Measurements from ENCODE around the gene OLFML3.
A peak's percentile ranks its signal among the peaks of the same experiment; 100 is the strongest.

The OLFML3 gene

GRCh38 chr1:113951719-113952118 is 27.6 kb upstream of the OLFML3 start:
- H3K27ac ChIP-seq (ENCODE audit: low read length) = no peak overlapping the region
- H3K36me3 ChIP-seq (ENCODE audit: insufficient read depth, low read depth, low read length) = peaks cover 20% of the 10 kb centered on the region
- no peaks in the 10 kb centered on the region for H3K27me3 ChIP-seq (ENCODE audit: insufficient read depth, low read length)
- H3K9ac ChIP-seq (ENCODE audit: low read depth, low read length) = no peak overlapping the region
- H3K9me3 ChIP-seq (ENCODE audit: insufficient read depth, low read depth, low read length) = no peaks in the 10 kb centered on the region
- H3K4me3 ChIP-seq (ENCODE audit: low read length) = no peak overlapping the region
- H3K4me1 ChIP-seq (ENCODE audit: insufficient read depth, low read length) = 0 out of 2 replicates have a peak, but pooled peaks cover 6% of the 10 kb centered on the region

DNA sequence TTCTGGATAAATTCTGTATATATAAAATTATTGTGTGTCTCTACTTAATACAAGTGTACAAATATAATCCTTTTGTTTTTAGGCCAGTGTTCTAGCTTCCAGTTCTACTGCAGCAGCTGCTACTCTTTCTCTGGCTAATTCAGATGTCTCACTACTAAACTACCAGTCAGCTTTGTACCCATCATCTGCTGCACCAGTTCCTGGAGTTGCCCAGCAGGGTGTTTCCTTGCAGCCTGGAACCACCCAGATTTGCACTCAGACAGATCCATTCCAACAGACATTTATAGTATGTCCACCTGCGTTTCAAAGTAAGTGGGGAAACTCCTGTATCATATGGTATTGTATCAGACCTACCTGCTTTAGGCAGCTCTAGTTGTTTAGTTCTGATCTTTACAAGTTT is 21.3 kb upstream of the OLFML3 start:
- H3K4me3 ChIP-seq (ENCODE audit: low read length) = no peak overlapping the region
- peaks cover 61% of the 10 kb centered on the region for H3K36me3 ChIP-seq (ENCODE audit: insufficient read depth, low read depth, low read length)
- no peaks in the 10 kb centered on the region for H3K9me3 ChIP-seq (ENCODE audit: insufficient read depth, low read depth, low read length)
- H3K27me3 ChIP-seq (ENCODE audit: insufficient read depth, low read length) = no peaks in the 10 kb centered on the region
- H3K9ac ChIP-seq (ENCODE audit: low read depth, low read length) = no peak overlapping the region
- no peak overlapping the region for H3K27ac ChIP-seq (ENCODE audit: low read length)
- no peaks in the 10 kb centered on the region for H3K4me1 ChIP-seq (ENCODE audit: insufficient read depth, low read length)

DNA sequence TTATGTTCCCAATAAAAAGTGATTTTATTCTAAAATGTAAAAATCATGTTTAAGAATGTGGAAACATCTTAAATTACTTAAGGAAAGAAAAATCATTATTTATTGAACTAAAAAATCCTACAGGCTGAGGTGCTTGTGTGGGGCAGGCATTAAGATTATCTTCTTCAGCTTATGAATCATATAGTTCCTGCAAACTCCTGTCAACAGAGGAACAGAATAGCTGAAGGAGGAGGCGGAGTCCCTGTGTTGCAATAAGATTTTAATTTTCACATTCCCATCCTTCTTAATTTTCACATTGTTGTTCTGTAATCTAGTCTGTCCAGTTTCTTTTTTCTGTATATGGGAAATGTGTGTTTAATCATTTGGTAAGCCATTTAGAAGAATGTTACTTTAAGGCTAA is 20.6 kb upstream of the OLFML3 start:
- Histone ChIP-seq H3K27me3 (ENCODE audit: insufficient read depth, low read length) (no peaks in the 10 kb centered on the region), H3K9me3 (ENCODE audit: insufficient read depth, low read depth, low read length) (no peaks in the 10 kb centered on the region), H3K27ac (ENCODE audit: low read length) (no peak overlapping the region), H3K4me3 (ENCODE audit: low read length) (no peak overlapping the region), H3K36me3 (ENCODE audit: insufficient read depth, low read depth, low read length) (peaks cover 63% of the 10 kb centered on the region), H3K9ac (ENCODE audit: low read depth, low read length) (no peak overlapping the region), H3K4me1 (ENCODE audit: insufficient read depth, low read length) (no peaks in the 10 kb centered on the region)

GRCh38 chr1:113963281-113963906 is 15.9 kb upstream of the OLFML3 start:
- no peak overlapping the region for H3K9ac ChIP-seq (ENCODE audit: low read depth, low read length)
- H3K27me3 ChIP-seq (ENCODE audit: insufficient read depth, low read length) = no peaks in the 10 kb centered on the region
- H3K4me1 ChIP-seq (ENCODE audit: insufficient read depth, low read length) = peaks cover 3% of the 10 kb centered on the region; the same call in 1 of the 2 replicates
- H3K36me3 ChIP-seq (ENCODE audit: insufficient read depth, low read depth, low read length) = peaks cover 72% of the 10 kb centered on the region
- H3K9me3 ChIP-seq (ENCODE audit: insufficient read depth, low read depth, low read length) = no peaks in the 10 kb centered on the region
- no peak overlapping the region for H3K27ac ChIP-seq (ENCODE audit: low read length)
- H3K4me3 ChIP-seq (ENCODE audit: low read length) = no peak overlapping the region

- H3K36me3 ChIP-seq (ENCODE audit: insufficient read depth, low read depth, low read length) = peaks cover 80% of the 10 kb centered on the region
- H3K4me1 ChIP-seq (ENCODE audit: insufficient read depth, low read length) = peaks cover 3% of the 10 kb centered on the region; the same call in 1 of the 2 replicates
- H3K27ac ChIP-seq (ENCODE audit: low read length) = no peak overlapping the region
- H3K27me3 ChIP-seq (ENCODE audit: insufficient read depth, low read length) = no peaks in the 10 kb centered on the region
- no peaks in the 10 kb centered on the region for H3K9me3 ChIP-seq (ENCODE audit: insufficient read depth, low read depth, low read length)
- H3K9ac ChIP-seq (ENCODE audit: low read depth, low read length) = no peak overlapping the region
- no peak overlapping the region for H3K4me3 ChIP-seq (ENCODE audit: low read length)
Observed at GRCh38 chr1:113965703-113966412, 13.4 kb upstream of the OLFML3 start.

- Histone ChIP-seq H3K4me1 (ENCODE audit: insufficient read depth, low read length) (peaks cover 26% of the 10 kb centered on the region), H3K36me3 (ENCODE audit: insufficient read depth, low read depth, low read length) (peaks cover 64% of the 10 kb centered on the region), H3K27ac (ENCODE audit: low read length) (no peak overlapping the region), H3K27me3 (ENCODE audit: insufficient read depth, low read length) (no peaks in the 10 kb centered on the region), H3K9me3 (ENCODE audit: insufficient read depth, low read depth, low read length) (no peaks in the 10 kb centered on the region), H3K4me3 (ENCODE audit: low read length) (no peak overlapping the region), H3K9ac (ENCODE audit: low read depth, low read length) (no peak overlapping the region)
Observed at GRCh38 chr1:113972954-113973353, 6.3 kb upstream of the OLFML3 start.

- Histone ChIP-seq H3K9me3 (ENCODE audit: insufficient read depth, low read depth, low read length) (no peaks in the 10 kb centered on the region), H3K4me1 (ENCODE audit: insufficient read depth, low read length) (peaks cover 46% of the 10 kb centered on the region), H3K4me3 (ENCODE audit: low read length) (no peak overlapping the region), H3K27me3 (ENCODE audit: insufficient read depth, low read length) (no peaks in the 10 kb centered on the region), H3K27ac (ENCODE audit: low read length) (no peak overlapping the region), H3K9ac (ENCODE audit: low read depth, low read length) (no peak overlapping the region), H3K36me3 (ENCODE audit: insufficient read depth, low read depth, low read length) (peaks cover 41% of the 10 kb centered on the region)
Observed at GRCh38 chr1:113975211-113975895, 3.9 kb upstream of the OLFML3 start.

GRCh38 chr1:113976609-113977278 is 2.5 kb upstream of the OLFML3 start:
- H3K9ac ChIP-seq (ENCODE audit: low read depth, low read length) = peak overlapping the region; percentile 43; the same call in 1 of the 2 replicates
- H3K4me3 ChIP-seq (ENCODE audit: low read length) = peak overlapping the region; percentile 39
- H3K9me3 ChIP-seq (ENCODE audit: insufficient read depth, low read depth, low read length) = no peaks in the 10 kb centered on the region
- H3K4me1 ChIP-seq (ENCODE audit: insufficient read depth, low read length) = peaks cover 53% of the 10 kb centered on the region
- peaks cover 42% of the 10 kb centered on the region for H3K36me3 ChIP-seq (ENCODE audit: insufficient read depth, low read depth, low read length)
- no peaks in the 10 kb centered on the region for H3K27me3 ChIP-seq (ENCODE audit: insufficient read depth, low read length)
- peak overlapping the region; percentile 45 for H3K27ac ChIP-seq (ENCODE audit: low read length)

GRCh38 chr1:113977906-113978305 is 1.4 kb upstream of the OLFML3 start:
- Histone ChIP-seq H3K9ac (ENCODE audit: low read depth, low read length) (peak overlapping the region; percentile 18; the same call in 1 of the 2 replicates), H3K4me1 (ENCODE audit: insufficient read depth, low read length) (peaks cover 59% of the 10 kb centered on the region), H3K27me3 (ENCODE audit: insufficient read depth, low read length) (no peaks in the 10 kb centered on the region), H3K4me3 (ENCODE audit: low read length) (no peak overlapping the region), H3K9me3 (ENCODE audit: insufficient read depth, low read depth, low read length) (no peaks in the 10 kb centered on the region), H3K36me3 (ENCODE audit: insufficient read depth, low read depth, low read length) (peaks cover 32% of the 10 kb centered on the region), H3K27ac (ENCODE audit: low read length) (no peak overlapping the region)

GRCh38 chr1:113980110-113980509 is 836 bp downstream of the OLFML3 start:
- Histone ChIP-seq H3K36me3 (ENCODE audit: insufficient read depth, low read depth, low read length) (peaks cover 16% of the 10 kb centered on the region), H3K27ac (ENCODE audit: low read length) (no peak overlapping the region), H3K4me1 (ENCODE audit: insufficient read depth, low read length) (peaks cover 63% of the 10 kb centered on the region), H3K4me3 (ENCODE audit: low read length) (peak overlapping the region; percentile 54), H3K9me3 (ENCODE audit: insufficient read depth, low read depth, low read length) (no peaks in the 10 kb centered on the region), H3K9ac (ENCODE audit: low read depth, low read length) (peak overlapping the region; percentile 79; the same call in 1 of the 2 replicates), H3K27me3 (ENCODE audit: insufficient read depth, low read length) (no peaks in the 10 kb centered on the region)

Measured in iPS-20b (cell line).